GM21576 (cell line): ENCODE results near the gene MYH9.

Source experiments
- ATAC-seq: cut with Tn5 transposase; IDR thresholded peaks from one replicate; pipeline ENCODE4 v1.9.1; 2021; ENCODE audit warnings: mild to moderate bottlenecking, moderate library complexity; ENCODE audit not compliant: unreplicated experiment

MYH9 gene

DNA sequence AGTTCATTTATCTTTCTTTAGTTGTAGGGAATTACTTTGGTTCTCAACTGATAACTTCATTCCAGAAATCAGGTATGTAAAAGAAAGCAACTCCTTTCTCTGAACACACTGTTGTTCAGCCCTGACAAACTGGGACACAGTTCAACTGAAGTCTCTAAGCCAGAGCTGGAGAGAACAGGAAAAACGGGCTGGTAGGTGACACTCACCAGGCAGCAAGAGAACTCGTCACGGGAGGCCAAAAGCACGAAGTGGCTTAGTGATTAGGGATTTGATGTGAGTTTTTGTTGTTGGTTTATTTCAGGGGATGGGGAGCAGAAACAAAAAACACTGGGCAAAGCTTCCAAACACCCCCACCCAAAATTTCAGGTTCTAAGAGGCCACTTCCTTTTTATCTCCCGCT lies 54.1 kb downstream of the MYH9 start:
- no peak for ATAC-seq

DNA sequence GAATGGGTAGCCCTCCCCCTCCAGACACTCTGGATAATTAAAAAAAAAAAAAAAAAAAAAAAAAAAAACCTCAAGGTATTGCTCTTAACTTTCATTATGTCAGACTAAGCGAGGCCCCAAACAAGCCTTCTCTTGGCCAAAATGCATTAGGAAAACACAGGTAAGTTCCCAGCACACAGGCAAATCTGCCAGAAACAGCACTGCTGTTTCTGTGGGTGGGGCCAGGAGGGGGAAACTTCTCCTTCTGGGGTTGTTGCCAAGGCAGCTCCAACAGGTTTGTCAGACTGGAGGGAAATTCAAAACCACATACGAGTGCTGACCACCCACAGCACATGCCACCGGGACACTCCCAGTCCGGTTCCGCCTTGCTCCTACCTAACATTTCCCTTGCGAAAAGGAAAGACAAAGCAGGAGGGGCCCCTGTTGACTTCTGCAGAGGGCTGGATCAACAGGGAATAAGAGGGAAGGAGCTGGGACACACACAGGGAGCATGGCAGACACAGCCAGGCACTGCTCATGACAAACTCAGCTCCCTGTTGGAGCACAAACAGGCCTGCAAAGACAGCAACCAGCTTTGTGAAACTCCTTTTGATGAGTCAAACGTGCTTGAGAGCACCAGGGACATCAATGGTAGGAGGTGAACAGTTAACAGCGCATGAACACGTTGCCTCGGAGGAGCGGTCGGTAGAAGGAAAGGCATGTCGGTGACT lies 55.0 kb downstream of the MYH9 start:
- ATAC-seq: no peak

DNA sequence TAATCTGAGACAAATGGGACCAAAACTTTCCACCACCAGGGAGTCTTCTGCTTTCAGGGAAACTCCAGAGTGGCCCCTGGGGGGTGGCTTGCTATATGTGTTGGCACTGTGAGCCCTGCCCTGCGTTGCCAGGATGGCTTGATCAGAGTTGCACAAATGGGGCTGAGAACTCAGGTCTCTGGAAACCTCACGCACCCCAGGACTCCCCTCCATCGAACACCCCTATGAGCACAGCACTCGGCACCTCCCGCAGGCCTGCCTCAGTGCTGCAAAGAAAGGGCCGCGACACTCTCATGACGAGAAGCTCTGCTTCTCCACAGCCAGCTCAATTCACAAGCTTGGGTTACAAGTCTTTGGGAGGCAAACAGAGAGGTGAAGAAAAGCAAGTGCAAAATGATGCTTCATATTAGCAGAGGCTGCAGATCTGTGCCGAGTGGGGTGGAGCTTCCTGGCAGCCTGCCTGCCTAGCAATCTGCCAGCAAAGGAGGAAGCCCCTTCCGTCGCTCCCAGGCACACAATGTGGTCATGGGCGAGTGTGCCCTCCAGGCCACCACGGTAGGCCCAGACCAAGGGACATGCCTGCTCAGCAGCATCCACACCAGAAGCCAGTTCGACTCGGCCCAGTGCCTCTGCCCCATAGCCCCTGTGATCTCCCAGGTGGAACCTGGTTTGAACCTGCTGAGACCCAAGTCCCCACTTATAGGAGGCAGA lies 55.7 kb downstream of the MYH9 start:
- no peak for ATAC-seq

DNA sequence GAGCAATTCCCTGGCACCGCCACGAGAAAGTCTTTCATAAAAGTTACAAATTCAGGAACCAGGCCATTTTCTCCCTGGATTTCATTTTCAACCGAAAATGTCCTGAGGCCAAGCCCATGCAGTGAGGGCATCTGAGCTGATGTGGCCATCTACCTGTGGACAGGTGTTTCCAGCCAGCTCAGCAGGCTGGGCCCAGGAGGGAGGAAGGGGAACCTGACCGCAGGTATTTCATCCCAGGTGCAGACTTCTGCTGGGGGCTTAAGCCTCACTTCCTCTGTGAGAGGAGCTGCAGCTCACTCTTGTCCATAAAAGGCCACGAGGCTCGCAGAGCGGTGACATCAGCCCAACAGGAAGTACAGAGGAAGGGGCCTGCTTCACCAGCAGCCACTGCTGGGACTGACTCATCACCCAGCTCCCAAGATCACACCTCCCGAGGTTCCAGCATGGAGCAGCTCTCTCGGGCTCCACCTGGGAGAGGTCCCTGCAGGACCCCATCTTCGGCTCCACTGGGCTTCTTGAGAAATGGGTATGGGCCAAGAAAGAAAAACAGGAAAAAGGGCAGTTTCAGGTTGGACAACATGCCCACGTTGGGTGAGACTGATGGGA lies 56.4 kb downstream of the MYH9 start:
- peak; percentile 49 for ATAC-seq

DNA sequence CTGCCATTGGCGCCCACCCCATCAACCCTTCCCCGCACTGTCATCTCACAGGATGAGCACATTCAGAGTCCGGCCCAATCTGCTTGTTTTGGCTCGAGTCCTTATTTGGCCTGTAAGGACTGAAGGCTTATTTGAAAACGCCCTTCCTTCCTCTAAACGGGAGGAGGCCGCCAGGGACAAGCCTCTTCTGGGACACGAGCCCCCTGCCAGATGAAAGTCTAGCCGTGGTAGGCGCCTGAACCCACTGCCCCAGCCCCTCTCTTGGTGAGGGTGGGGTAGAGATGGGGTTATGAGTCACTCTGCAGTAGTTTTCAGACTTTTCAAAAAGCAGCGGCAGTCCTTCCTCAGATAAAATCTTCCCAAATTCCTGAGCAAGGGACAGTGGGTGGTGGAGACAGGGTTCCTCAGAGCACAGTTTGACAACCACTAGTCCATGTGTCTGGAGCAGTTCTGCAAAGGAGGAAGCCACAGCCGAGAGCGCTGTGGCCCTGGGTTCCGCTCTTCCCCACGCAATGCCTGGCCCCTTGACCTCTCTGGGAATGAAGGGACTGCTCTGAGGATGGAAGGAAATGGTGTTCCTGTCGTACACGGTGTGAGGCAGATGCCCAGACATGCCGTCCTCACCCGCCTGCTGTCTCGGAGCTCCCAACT lies 57.0 kb downstream of the MYH9 start:
- no peak for ATAC-seq

DNA sequence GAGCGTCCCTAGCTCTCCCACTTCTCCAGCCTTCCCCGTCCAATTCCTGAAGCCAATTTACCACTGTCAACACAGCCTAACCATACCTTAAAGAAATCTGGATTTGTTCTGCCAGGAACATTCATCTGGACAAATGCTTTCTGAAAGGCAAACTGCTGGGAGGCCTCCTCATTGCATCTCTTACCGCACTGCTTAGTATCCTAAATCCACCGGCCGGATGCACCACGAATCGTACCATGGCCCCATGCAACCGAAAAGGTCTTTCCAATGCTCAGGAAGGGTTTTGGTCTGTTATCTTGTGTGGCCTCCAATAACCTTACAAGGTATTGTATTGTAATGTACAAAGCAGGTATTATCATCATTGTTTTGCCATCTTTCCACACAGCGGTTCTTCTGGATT lies 57.6 kb downstream of the MYH9 start:
- ATAC-seq: no peak

DNA sequence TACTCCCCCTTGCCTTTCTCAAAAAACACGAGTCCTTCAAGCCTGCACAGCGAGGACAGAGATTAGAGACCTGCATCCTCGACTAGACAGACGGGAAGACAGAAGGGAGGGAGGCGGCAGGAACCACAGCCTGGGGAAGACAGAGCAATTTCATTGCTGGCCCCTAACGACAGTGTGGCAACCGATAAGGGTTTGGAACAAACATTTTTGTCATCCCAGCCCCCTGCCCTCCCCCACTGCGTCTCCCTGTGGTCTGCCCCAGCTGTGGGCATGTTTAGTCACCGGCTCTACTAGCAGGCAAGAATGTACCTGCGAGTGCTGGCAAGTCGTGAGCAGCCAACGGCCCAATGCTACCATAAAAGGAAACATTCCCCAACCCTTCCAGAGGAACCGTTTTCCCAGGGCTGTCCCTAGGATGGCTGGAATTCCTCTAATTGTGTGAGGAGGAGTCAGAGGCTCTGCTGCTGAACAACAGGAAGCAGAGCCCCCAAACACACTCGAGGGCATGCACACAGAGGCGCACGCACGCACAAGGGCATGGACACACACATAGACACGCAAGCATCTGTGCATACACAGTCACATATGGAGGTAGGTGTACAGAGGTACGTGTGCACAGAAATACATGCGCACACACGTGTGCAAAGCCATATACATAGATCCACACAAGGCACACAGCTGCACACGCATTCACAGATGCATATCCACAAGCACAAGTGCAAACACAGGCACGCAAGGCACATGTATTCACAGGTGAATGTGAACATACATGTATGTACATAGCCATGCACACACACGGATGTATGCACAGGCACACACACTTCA lies 58.3 kb downstream of the MYH9 start:
- no peak for ATAC-seq

DNA sequence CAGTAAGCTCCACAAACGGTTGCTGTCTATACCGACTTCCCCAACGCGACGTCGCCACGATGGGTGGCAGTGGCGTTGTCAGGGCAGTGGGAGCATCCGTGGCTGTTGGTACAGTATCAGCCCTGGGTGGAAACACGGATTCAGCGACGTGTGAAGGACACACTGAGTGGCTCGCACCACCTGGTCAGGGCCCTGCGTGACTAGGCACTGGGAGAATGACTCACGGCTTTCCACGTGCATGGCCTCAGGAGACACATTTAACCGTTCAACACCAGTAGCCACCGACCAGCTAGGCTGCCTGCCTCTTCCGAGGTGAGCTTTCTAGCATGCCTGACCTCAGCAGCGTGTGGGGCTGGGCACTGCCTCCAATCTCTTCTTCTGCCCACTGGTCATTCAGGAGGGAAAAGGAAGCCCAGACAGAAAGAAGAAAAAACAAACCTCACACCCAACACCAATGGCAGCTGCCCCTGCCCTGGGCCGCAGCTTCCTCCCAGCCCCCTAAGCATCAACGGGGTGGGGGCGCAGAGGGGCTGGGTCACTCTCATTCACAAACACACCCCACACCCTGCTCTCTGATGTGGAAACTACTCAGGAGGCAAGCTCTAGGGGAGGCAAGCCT lies 59.0 kb downstream of the MYH9 start:
- ATAC-seq: no peak

DNA sequence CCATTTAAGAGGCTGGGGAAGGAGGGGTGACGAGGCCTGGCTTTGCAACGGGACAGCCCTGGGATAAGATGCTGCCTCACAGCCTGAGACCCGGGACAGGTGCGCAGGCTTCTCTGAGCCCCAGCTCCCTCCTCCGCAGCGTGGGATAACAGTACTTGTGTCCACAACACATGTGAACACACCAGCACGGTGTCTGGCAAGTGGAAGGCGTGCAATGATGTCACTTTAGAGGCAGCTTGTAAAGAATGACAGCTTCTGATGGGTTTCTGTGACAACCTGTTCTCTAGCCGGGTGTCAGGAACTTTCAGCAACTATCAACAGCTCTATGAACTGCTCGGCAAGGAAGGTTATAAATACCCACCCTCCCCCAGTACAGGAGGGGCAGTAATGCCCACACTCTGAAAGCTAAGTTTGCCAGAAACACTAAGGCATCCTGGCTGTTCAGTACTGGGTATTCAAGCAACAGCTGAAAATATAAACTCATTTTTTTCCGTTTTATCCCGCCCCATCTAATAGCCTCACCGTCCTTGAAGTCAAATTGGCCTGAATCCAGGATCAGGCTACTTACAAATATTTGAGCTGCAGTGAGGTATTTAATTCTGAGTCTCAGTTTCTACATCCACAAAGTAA lies 59.7 kb downstream of the MYH9 start:
- ATAC-seq: no peak

DNA sequence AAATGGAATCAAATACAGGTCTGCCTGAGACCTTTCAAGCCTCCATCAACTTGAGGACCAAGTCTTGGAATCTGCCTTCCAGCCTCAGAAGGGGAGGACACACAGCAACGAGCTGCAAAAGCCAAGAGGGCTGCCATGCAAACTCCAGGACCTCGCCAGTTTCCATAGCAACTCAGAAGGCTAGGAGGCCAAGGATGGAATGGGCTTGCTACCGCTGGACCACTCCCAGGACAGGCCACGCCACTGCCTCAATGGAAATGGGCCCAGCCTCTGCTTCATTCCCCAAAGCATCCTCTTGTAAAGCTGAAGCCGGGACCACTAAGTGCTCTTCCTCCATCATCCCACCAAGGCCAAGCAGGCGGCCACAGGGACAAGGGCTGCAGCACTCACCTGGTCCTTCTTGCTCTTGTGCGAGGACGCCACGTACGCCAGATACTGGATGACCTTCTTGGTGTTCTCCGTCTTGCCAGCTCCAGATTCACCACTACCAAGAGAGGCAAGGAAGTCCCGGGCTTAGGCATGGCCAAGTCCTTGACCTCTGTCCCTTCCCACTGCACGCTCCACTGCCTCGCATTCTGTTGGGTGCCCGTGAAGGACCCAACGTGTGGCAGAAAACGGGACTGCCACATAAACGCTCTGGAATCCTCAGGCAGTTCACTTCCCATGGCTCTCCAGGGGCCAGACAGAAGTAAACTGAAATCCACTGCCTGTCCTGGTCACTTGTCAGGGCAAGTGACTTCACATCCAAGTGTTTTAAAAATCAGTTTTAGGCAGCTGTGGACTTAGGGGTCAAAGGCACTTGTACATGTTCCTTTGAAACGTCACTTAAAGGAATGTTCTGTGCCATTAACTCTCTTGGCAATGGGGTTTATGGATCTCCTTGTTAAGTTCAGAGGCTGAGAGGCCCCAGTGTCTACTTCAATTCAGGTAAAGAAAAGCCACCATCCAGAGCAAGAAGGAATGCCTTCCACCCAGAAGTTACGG lies 61.3 kb downstream of the MYH9 start:
- no peak for ATAC-seq

DNA sequence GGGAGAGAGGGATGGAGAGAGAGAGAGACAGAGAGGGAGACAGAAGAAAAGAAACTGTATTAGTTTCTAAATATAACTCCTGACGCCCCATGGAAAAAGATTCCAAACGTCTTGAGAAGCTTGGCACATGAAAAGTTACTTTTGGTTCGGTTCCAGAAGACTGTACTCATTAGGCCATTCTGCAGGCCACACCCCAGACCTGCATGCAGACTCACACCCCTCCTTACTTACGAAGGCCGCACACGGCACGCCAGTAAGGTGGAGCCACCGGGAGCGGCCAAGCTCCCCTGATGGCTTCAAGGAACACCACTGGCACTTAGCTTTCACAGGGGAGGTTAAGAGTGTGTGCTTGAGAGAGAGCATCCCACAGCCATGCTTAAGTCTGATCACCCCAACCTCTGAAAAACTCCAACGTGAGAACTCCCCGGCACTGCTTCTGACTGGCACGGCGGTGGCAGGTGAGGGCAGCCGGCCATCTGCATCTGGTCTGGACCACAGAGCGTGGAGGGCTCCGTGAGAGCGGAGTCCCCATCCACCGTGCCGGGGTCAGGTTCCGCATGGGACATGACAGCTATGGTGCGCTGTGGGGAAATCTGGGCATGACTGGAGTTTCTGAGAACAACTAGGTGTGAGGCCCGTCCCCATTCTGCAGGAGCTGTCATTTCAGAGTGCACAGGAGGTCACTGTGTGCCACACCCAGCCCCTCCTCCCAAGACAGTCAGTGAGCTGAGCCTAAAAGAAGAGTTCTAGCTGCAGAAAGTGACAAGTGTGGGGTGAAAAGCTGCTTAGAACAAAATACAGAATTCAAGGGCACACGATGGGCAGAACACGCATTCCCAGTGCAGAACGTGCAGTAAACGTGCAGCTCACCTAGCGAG lies 62.4 kb downstream of the MYH9 start:
- ATAC-seq: no peak

DNA sequence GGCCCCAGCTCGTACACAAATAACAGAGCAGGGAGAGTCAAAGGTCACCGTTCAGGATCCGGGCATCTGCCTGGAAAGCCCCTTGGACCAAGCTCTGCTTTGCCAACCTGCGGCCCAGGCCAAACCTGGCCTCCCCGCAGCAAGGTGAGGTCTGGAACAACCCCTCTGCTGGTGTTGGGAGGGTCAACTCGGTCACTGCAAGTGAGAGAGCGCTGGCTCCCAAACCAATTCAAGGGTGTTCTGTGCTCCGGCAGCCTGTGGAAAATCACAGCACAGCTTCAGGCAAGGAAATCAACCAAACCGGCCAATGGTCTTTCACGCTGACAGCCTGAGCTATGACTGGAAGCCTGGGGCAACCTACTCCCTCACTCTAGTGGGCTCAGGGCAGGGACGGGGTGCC lies 63.4 kb downstream of the MYH9 start:
- ATAC-seq: no peak

DNA sequence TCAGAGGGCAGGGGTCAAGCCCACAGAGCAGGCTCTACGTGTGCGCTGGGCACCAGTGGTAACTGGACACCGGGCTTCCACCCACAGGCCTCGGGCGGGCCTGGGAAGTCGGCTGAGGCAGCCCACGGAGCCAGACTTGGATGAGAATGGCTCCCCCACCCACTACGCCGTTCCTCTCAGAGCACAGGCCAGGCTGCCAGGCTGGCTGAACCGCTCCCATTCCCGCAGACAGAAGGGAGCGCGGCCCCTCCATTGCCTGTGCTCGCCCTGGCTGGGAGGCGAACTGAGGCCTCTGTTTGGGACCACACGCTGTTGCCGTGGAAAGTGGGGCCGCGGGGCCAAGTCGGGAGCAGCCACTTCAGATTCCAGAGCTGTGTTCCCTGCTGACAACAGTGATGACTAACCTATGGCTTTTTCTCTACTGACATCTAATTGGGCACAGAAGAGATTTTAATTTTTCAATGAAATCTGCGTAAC lies 63.9 kb downstream of the MYH9 start:
- ATAC-seq: no peak

DNA sequence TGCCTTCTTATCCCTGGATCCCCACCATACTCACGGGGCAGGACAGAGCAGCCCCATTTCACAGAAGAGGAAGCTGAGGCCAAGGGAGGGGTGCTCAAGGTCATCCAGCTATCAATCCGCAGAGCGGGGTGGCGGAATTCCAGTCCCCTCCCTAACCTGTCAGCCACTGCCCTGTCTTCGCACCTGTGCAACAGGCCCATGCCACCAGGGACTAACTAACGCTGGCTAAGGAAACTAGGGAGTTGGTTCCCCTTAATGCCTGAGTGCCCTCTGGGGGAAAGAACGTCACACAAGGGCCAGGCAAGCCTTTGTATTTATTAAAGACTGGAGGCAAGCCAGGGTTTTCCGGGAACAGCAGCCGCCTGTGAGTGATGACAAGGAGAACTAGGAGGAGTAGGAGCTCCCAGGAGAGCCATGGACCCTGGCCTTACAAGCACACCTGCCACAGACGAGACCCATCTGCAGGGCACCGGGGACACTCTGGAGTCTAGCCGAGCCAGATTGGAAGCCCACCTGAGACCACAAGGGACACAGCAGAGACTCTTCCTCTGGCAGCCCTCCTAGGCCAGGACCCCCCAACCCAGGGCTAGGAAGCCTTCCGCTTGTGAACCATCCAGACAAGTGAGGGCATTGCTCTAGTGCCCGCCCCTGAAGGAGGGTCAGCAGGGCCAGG lies 64.4 kb downstream of the MYH9 start:
- ATAC-seq: no peak

DNA sequence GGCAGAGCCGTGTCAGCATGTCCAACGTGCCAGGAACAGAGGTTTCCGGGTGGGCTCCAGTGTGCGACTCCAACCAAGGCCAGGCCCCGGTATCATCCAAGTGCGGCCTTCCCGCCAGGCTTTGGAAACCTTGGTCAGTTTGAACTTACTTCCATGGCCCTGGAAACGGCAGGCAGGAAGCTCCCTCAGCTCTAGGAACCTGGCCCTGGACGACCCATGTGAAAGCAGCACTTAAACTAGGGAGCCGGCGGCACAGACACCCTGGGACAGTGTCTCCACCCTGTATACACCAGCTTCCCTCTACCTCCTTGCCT lies 65.2 kb downstream of the MYH9 start:
- no peak for ATAC-seq

DNA sequence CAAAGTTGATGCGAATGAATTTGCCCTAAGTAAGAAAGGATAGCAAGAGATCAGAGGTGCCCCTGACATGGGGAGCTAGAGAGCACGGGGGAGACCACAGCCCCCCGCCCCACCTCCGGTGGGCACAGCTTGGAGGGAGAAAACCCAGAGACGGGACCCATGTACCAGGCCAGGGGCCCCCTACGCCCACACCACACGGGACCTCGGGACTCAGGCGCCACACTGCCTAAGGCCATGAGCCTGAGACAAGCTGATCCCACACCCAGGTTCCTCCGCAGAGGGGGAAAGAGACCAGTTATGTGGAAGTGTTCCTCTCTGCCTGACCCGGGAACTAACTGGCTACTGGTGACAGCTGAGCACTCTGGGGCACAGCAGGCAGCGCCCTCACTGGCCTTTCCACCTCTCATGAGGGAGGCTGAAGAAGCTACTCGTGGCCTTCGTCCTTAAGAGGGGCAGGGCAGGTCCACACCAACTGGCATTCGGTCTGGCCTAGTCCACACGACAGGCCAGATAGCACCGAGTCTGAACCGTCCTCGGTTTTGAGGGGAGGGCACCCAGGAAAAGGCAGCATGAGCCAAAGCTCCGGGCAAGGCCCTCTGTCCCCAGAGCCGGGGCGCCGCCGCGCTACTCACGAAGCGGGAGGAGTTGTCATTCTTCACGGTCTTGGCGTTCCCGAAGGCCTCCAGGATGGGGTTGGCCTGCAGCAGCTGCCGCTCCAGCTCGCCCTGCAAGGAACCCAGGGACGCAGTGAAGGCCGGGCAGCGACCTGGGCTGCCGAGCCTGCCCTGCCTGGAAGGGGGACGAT lies 65.8 kb downstream of the MYH9 start:
- ATAC-seq: no peak

DNA sequence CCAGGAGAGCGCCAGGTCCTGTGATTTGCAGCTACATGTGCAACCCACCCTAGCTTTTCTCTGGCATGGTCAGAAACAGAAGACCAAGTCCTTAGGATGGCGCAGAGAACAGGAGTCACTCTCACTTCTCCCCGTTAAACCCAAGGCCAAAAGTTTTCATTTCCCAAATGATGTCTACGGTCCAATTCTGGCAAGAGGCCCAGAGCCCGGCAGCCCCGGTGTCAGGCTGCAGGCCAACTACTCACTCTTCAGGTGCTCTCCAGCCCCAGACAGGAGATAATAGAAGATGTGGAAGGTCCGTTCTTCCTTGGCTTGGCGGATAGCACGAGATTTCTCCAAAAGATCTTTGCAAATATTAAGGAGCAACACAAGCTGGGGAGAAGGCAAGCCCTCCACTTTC lies 67.2 kb downstream of the MYH9 start:
- ATAC-seq: no peak
